Activated CD8-positive, alpha-beta memory T cell treated with anti-CD3 and anti-CD28 coated beads, Interleukin-2, amount 50 U/mL, for 48 hours (primary cell): ENCODE measurements around the gene STARD10.

ENCODE experiments used
- DNase-seq: peaks from one replicate; pipeline ENCODE4 v3.0.0-alpha.2; 2020

STARD10 gene

GRCh38 chr11:72742513-72743320 lies 51.1 kb downstream of the STARD10 start:
- DNase-seq = no peak

GRCh38 chr11:72741849-72742512 lies 51.9 kb downstream of the STARD10 start:
- DNase-seq = no peak

DNA sequence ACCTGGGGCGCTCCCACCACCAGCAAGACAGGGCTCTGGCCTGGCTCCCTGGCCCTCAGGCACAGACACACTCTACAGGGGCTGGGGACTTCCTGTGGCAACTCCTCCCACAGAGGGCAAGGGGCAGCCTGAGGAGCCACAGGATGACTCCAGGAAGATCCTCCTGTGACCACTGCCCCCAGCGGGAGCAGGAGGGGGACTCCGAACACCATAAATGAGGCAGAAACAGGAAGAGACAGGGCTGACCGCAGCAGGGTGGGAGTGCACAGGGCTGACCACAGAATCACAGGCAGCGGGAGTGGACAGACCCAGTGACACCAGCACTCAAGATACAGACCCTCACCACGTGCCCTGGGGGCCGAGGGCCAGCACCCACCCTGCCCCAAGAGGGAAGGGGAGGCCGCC lies 52.4 kb downstream of the STARD10 start:
- no peak for DNase-seq

DNA sequence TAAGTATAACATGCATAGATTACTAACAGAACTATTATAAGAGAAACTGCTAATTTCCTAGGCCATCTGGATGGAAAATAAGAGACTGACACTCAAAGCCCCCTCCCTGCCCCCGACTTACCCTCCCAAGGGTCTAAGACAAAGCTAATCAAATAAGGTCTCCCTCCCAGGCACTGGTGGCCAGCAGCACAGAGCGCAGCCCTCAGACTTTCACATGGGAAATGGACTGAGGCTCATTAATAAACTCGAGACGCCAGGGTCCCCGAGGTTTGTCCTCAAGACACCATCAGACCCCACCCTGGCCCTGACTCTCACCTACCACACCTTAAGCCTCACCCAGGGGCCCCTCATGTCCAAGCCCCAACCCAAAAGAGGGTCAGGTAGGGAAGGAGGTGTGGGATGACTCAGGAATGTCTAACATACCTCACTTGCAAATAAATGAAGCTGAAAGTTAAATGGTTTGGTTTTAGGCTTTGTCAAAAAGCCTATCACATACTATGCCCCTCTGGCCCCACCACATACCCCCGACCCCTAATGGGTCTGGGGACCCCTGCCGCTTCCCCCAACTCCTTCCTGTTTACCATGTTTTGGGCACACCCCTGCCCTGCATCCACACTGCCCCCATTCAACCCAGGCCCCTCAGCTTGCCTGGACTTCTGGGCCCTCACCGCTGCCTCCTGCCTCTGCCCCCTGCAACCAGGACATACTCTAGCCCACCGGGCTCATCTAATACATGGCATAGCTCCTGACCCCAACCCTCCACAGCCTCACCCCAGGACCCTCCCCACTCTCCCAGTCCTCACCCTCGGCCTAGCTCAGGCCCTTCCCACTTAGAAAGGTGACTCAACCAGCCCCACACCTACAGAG lies 53.1 kb downstream of the STARD10 start:
- DNase-seq = no peak

GRCh38 chr11:72740060-72740424 lies 53.8 kb downstream of the STARD10 start:
- DNase-seq = no peak

DNA sequence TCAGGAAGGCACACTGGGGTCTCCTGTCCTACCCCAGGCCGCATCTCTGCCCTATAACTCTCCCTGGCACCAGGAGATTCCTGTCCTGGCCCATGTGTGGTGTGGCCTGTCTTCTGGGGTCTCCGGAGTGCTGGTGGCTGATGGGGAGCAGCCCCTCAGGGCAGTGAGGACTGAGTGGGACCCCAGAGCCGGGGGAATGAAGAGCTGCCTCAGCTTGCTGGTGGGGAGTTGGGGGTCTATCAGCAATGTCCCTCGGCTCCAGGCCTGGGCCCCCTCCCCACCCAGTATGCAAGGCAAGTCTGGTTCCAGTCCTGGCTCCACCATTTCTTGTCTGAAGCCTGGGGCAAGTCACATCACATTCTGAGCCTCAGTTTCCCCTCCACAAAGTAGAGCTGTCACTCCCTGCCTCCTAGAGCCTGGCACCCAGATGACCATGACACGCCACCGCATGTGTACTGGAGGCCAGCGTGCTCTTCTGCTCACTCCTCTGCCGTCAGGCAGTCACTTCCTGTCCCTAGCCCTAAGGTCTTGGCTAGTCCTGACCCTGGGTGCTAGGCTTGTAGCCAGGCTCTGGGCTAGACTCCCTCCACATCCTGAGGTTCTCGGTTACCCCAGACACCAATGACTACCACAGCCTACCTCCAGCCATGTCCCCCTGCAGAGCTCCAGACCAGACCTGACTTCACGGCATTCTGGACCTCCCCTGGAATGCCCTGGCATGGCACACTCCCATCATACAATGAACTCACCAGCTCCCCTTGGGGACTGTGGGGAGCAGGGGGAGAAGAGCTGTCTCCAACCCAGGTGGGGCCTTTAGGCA lies 54.4 kb downstream of the STARD10 start:
- no peak for DNase-seq

GRCh38 chr11:72738199-72739141 lies 55.4 kb downstream of the STARD10 start:
- DNase-seq = no peak

- no peak for DNase-seq
These were observed 56.5 kb downstream of the STARD10 start for GRCh38 chr11:72737336-72737735.

GRCh38 chr11:72736452-72737069 lies 57.3 kb downstream of the STARD10 start:
- peak; percentile 78 for DNase-seq

GRCh38 chr11:72735495-72736027 lies 58.3 kb downstream of the STARD10 start:
- no peak for DNase-seq

GRCh38 chr11:72732329-72732728 lies 61.5 kb downstream of the STARD10 start:
- DNase-seq = no peak

- DNase-seq = no peak
These were observed 63.1 kb downstream of the STARD10 start for GRCh38 chr11:72730737-72731136.

- DNase-seq = no peak
These were observed 63.6 kb downstream of the STARD10 start for GRCh38 chr11:72730243-72730642.

GRCh38 chr11:72727521-72727920 lies 66.3 kb downstream of the STARD10 start:
- DNase-seq = no peak

GRCh38 chr11:72726266-72727220 lies 67.3 kb downstream of the STARD10 start:
- DNase-seq = no peak

DNA sequence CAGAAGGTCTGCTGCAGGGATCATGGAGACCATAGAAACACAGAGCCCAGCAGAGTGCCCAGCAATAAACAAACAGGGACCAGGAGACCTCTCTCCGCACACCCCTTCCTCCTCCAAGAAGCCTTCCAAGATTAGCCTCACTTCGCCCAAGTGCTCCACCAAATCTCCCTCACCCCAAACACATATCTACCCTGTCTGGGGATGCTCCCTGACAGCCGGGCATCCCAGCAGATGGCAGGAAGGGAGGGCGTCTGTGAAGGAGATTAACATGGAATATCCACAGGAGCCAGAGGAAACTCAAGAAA lies 68.2 kb downstream of the STARD10 start:
- no peak for DNase-seq

GRCh38 chr11:72724851-72725723 lies 68.8 kb downstream of the STARD10 start:
- DNase-seq = peak; percentile 81

- DNase-seq = no peak
These were observed 69.8 kb downstream of the STARD10 start for GRCh38 chr11:72724021-72724551.
